ENCODE results near the gene TMEM95.
A peak's percentile ranks its signal among the peaks of the same experiment; 100 is the strongest.
"Not testable (repeated sequence)": the region's sequence is repeated elsewhere in the genome, so short reads cannot be mapped to it uniquely, and the experiment has no call there.

TMEM95 gene

GRCh38 chr17:7323731-7324437 is 31.1 kb upstream of the TMEM95 start:
- DNase-seq, result no peak

GRCh38 chr17:7324438-7324779 is 30.5 kb upstream of the TMEM95 start:
- DNase-seq, result no peak

GRCh38 chr17:7325031-7325528 is 29.9 kb upstream of the TMEM95 start:
- DNase-seq, result no peak

GRCh38 chr17:7326186-7326585 is 28.8 kb upstream of the TMEM95 start:
- no peak for DNase-seq

GRCh38 chr17:7327056-7327455 is 27.9 kb upstream of the TMEM95 start:
- DNase-seq, result no peak

GRCh38 chr17:7327501-7327900 is 27.5 kb upstream of the TMEM95 start:
- DNase-seq, result no peak

- no peak for DNase-seq
These were observed 26.9 kb upstream of the TMEM95 start for GRCh38 chr17:7328009-7328408.

GRCh38 chr17:7328840-7329373 is 26.0 kb upstream of the TMEM95 start, which contains the start of gene NEURL4:
TSS of gene NEURL4 (minus strand) at chr17:7329335. CDS start at chr17:7329312, 23 bp downstream.
- no peak for DNase-seq

- DNase-seq, result peak; percentile 86
These were observed 25.5 kb upstream of the TMEM95 start for GRCh38 chr17:7329374-7329996.

- DNase-seq, result no peak
These were observed 24.8 kb upstream of the TMEM95 start for GRCh38 chr17:7329997-7330637.

GRCh38 chr17:7330638-7331015 is 24.3 kb upstream of the TMEM95 start:
- DNase-seq, result no peak

- no peak for DNase-seq
These were observed 22.8 kb upstream of the TMEM95 start for GRCh38 chr17:7332111-7332510.

- not testable (repeated sequence) for DNase-seq
These were observed 22.3 kb upstream of the TMEM95 start for GRCh38 chr17:7332600-7333069.

- no peak for DNase-seq
These were observed 19.9 kb upstream of the TMEM95 start for GRCh38 chr17:7334938-7335538.

- DNase-seq, result not testable (repeated sequence)
These were observed 19.2 kb upstream of the TMEM95 start for GRCh38 chr17:7335765-7336164.

GRCh38 chr17:7336240-7337175 is 18.4 kb upstream of the TMEM95 start, which contains the start of gene ACAP1:
TSS of gene ACAP1 (plus strand) at chr17:7336529. CDS start at chr17:7336735, 206 bp downstream.
- no peak for DNase-seq

GRCh38 chr17:7337600-7337999 is 17.4 kb upstream of the TMEM95 start:
- DNase-seq, result not testable (repeated sequence)

GRCh38 chr17:7340179-7340578 is 14.8 kb upstream of the TMEM95 start:
- DNase-seq, result no peak

GRCh38 chr17:7341842-7342241 is 13.1 kb upstream of the TMEM95 start:
- DNase-seq, result no peak

GRCh38 chr17:7343250-7343649 is 11.7 kb upstream of the TMEM95 start:
- DNase-seq, result no peak

- DNase-seq, result no peak
These were observed 8.0 kb upstream of the TMEM95 start for GRCh38 chr17:7346761-7347614.

Measured in DMS153 (cell line).